SK-N-SH treated with all-trans-retinoic acid at 6 μM for 48 hours (cell line): Measurements from ENCODE around the gene DPYSL3.

Experiments
- ATAC-seq: fragments of 200-7000 bp; cut with Tn5 transposase; 3 replicates; pipeline ENCODE4 v1.9.1; 2020; ENCODE audit warnings: mild to moderate bottlenecking, moderate library complexity
- BACH2 ChIP-seq: fragments of 250-450 bp; sonication (Bioruptor Pico); IDR thresholded peaks from 2 replicates; pipeline ENCODE4 v1.9.0; 2021; ENCODE audit warnings: mild to moderate bottlenecking, borderline replicate concordance
- CSDC2 ChIP-seq: fragments of 250-450 bp; sonication (Bioruptor Pico); IDR thresholded peaks from 2 replicates; pipeline ENCODE4 v1.5.0; 2020; ENCODE audit warnings: mild to moderate bottlenecking, moderate library complexity
- ESRRG ChIP-seq: fragments of 250-450 bp; sonication (Bioruptor Pico); IDR thresholded peaks from 2 replicates; pipeline ENCODE4 v1.6.1; 2021; ENCODE audit warnings: mild to moderate bottlenecking
- GLIS3 ChIP-seq: fragments of 250-450 bp; sonication (Bioruptor Pico); IDR thresholded peaks from 2 replicates; pipeline ENCODE4 v1.5.0; 2020; ENCODE audit warnings: mild to moderate bottlenecking, moderate library complexity
- ISL1 ChIP-seq: fragments of 250-450 bp; sonication (Bioruptor Pico); IDR thresholded peaks from 2 replicates; pipeline ENCODE4 v2.1.2; 2022; ENCODE audit warnings: mild to moderate bottlenecking, moderate library complexity
- OSR1 ChIP-seq: fragments of 250-450 bp; sonication (Bioruptor Pico); IDR thresholded peaks from 2 replicates; pipeline ENCODE4 v1.8.0; 2022; ENCODE audit warnings: moderate library complexity, mild to moderate bottlenecking, inconsistent platforms
- RARB ChIP-seq: fragments of 250-450 bp; sonication (Bioruptor Pico); IDR thresholded peaks from 2 replicates; pipeline ENCODE4 v1.8.0; 2021; ENCODE audit warnings: mild to moderate bottlenecking, moderate library complexity
- TCF4 ChIP-seq: fragments of 250-450 bp; sonication (Bioruptor Pico); IDR thresholded peaks from 2 replicates; pipeline ENCODE4 v1.8.0; 2021; ENCODE audit warnings: mild to moderate bottlenecking, moderate library complexity, borderline replicate concordance
- ZFP3 ChIP-seq: fragments of 250-450 bp; sonication (Bioruptor Pico); IDR thresholded peaks from 2 replicates; pipeline ENCODE4 v1.5.0; 2020; ENCODE audit warnings: mild to moderate bottlenecking, moderate library complexity
- ZFP30 ChIP-seq: fragments of 450-650 bp; formaldehyde crosslinking; IDR thresholded peaks from 2 replicates; pipeline ENCODE4 v1.5.0; 2022; ENCODE audit warnings: mild to moderate bottlenecking, moderate library complexity
- ZNF565 ChIP-seq: fragments of 450-650 bp; formaldehyde crosslinking; conservative IDR thresholded peaks from 2 replicates; pipeline ENCODE4 v1.5.0; 2020; ENCODE audit warnings: low read depth, mild to moderate bottlenecking, moderate library complexity
- ZNF70 ChIP-seq: fragments of 450-650 bp; formaldehyde crosslinking; IDR thresholded peaks from 2 replicates; pipeline ENCODE4 v1.5.0; 2020; ENCODE audit warnings: mild to moderate bottlenecking, moderate library complexity
- ZNF8 ChIP-seq: fragments of 450-650 bp; formaldehyde crosslinking; IDR thresholded peaks from 2 replicates; pipeline ENCODE4 v1.5.0; 2020; ENCODE audit warnings: mild to moderate bottlenecking, moderate library complexity
- TF ChIP-seq, protein P1 (sequence below): fragments of 250-450 bp; sonication (Bioruptor Pico); IDR thresholded peaks from 2 replicates; pipeline ENCODE4 v1.8.0; 2021; ENCODE audit warnings: low read depth, mild to moderate bottlenecking, moderate library complexity, borderline replicate concordance
- TF ChIP-seq, protein P2 (sequence below): fragments of 250-450 bp; sonication (Bioruptor Pico); IDR thresholded peaks from 2 replicates; pipeline ENCODE4 v1.5.1; 2021; ENCODE audit warnings: mild to moderate bottlenecking, moderate library complexity
- TF ChIP-seq, protein P3 (sequence below): fragments of 250-450 bp; sonication (Bioruptor Pico); IDR thresholded peaks from 2 replicates; pipeline ENCODE4 v1.5.1; 2020; ENCODE audit warnings: low read depth, mild to moderate bottlenecking, moderate library complexity
- TF ChIP-seq, protein P4 (sequence below): fragments of 250-450 bp; sonication (Bioruptor Pico); IDR thresholded peaks from 2 replicates; pipeline ENCODE4 v1.5.0; 2020; ENCODE audit warnings: mild to moderate bottlenecking, moderate library complexity

DPYSL3 gene

DNA sequence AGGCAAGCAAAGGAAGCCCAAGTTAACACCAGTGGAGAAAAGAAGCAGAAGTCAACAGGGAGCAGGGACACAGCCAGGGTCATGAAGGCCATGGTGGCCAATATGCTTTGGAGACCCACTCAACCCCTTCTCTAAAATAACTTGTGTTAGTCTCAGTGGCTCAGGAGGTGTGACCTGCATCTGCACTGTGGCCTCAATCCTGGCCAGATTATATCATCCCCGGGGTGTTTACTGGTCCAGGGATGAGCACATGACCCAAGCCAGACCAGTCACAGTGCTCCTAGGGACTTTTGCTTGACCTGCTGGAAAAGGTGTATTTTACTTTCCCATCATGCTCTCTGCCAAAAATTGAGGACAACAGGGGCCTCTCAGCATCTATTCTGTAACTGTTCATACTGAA lies 105.2 kb downstream of the DPYSL3 start:
- TF ChIP-seq TCF4 (CRISPR knock-in tag) (no peak), ISL1 (CRISPR knock-in tag) (no peak), ZFP3 (no peak), ZFP30 (CRISPR knock-in tag) (no peak), ZNF8 (CRISPR knock-in tag) (no peak), ZNF70 (CRISPR knock-in tag) (no peak), ZNF565 (CRISPR knock-in tag) (no peak), OSR1 (CRISPR knock-in tag) (no peak), ESRRG (CRISPR knock-in tag) (no peak), RARB (CRISPR knock-in tag) (no peak)
- TF ChIP-seq, protein P1, sequence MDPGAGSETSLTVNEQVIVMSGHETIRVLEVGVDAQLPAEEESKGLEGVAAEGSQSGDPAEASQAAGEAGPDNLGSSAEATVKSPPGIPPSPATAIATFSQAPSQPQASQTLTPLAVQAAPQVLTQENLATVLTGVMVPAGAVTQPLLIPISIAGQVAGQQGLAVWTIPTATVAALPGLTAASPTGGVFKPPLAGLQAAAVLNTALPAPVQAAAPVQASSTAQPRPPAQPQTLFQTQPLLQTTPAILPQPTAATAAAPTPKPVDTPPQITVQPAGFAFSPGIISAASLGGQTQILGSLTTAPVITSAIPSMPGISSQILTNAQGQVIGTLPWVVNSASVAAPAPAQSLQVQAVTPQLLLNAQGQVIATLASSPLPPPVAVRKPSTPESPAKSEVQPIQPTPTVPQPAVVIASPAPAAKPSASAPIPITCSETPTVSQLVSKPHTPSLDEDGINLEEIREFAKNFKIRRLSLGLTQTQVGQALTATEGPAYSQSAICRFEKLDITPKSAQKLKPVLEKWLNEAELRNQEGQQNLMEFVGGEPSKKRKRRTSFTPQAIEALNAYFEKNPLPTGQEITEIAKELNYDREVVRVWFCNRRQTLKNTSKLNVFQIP (CRISPR knock-in tag), result no peak
- TF ChIP-seq, protein P2, sequence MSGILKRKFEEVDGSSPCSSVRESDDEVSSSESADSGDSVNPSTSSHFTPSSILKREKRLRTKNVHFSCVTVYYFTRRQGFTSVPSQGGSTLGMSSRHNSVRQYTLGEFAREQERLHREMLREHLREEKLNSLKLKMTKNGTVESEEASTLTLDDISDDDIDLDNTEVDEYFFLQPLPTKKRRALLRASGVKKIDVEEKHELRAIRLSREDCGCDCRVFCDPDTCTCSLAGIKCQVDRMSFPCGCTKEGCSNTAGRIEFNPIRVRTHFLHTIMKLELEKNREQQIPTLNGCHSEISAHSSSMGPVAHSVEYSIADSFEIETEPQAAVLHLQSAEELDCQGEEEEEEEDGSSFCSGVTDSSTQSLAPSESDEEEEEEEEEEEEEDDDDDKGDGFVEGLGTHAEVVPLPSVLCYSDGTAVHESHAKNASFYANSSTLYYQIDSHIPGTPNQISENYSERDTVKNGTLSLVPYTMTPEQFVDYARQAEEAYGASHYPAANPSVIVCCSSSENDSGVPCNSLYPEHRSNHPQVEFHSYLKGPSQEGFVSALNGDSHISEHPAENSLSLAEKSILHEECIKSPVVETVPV, result no peak
- TF ChIP-seq, protein P3, sequence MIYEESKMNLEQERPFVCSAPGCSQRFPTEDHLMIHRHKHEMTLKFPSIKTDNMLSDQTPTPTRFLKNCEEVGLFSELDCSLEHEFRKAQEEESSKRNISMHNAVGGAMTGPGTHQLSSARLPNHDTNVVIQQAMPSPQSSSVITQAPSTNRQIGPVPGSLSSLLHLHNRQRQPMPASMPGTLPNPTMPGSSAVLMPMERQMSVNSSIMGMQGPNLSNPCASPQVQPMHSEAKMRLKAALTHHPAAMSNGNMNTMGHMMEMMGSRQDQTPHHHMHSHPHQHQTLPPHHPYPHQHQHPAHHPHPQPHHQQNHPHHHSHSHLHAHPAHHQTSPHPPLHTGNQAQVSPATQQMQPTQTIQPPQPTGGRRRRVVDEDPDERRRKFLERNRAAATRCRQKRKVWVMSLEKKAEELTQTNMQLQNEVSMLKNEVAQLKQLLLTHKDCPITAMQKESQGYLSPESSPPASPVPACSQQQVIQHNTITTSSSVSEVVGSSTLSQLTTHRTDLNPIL (CRISPR knock-in tag), result no peak
- TF ChIP-seq, protein P4, sequence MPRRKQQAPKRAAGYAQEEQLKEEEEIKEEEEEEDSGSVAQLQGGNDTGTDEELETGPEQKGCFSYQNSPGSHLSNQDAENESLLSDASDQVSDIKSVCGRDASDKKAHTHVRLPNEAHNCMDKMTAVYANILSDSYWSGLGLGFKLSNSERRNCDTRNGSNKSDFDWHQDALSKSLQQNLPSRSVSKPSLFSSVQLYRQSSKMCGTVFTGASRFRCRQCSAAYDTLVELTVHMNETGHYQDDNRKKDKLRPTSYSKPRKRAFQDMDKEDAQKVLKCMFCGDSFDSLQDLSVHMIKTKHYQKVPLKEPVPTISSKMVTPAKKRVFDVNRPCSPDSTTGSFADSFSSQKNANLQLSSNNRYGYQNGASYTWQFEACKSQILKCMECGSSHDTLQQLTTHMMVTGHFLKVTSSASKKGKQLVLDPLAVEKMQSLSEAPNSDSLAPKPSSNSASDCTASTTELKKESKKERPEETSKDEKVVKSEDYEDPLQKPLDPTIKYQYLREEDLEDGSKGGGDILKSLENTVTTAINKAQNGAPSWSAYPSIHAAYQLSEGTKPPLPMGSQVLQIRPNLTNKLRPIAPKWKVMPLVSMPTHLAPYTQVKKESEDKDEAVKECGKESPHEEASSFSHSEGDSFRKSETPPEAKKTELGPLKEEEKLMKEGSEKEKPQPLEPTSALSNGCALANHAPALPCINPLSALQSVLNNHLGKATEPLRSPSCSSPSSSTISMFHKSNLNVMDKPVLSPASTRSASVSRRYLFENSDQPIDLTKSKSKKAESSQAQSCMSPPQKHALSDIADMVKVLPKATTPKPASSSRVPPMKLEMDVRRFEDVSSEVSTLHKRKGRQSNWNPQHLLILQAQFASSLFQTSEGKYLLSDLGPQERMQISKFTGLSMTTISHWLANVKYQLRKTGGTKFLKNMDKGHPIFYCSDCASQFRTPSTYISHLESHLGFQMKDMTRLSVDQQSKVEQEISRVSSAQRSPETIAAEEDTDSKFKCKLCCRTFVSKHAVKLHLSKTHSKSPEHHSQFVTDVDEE, result no peak
- peak; percentile 6; the same call in 2 of the 3 replicates for ATAC-seq

DNA sequence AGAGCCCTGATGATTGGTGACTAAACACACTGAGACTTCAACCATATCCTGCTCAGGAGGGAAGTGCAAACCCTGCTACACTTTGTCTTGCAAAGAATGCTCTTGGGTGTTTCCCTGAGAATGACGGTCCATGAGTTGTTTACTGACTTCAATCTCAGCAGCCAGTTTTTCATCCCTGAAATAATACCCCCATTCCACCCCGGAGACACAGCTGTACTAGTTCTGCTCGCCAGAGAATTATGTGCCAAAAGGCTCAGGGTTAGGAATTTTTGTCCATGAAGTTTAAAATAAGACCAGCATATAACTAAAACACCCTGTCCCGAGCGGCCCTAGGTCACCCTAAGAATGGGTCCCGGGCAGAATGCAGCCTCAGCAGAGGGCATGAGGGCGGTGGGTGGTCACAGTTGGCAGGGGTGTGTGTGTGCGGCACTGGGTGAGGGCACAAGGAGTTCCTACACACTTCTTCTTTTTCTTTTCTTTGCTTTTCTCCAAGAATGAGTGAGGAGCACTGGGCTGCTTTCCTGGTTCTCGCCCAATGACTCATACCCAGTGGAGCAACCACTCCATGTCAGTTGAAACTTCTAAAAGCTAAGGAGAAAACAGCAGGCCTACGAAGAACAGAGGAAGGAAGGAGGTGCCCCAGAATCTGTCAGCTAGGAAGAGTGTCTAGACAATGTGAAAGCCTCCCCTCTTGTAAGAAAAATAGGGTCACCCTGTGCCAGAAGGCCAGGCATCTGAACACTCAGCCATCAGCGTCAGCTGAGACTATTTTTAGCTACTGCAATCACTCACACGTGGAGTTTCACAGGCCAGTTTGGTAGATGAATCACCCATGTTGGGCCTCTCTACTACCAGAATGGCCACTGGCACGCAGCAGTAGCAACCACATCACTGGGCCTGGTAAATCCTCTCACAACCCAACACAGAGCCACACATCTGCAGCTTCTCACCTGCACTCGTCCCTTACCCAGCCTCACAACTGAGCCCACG lies 105.9 kb downstream of the DPYSL3 start:
- TF ChIP-seq RARB (CRISPR knock-in tag) (0 out of 2 replicates have a peak, but pooled peaks have one; percentile 2), ZFP3 (peak; percentile 71), OSR1 (CRISPR knock-in tag) (0 out of 2 replicates have a peak, but pooled peaks have one; percentile 64), ISL1 (CRISPR knock-in tag) (0 out of 2 replicates have a peak, but pooled peaks have one; percentile 47)
- TF ChIP-seq, protein P3 (CRISPR knock-in tag), result no peak
- TF ChIP-seq, protein P1 (CRISPR knock-in tag), result no peak
- peak; percentile 90 for ATAC-seq

DNA sequence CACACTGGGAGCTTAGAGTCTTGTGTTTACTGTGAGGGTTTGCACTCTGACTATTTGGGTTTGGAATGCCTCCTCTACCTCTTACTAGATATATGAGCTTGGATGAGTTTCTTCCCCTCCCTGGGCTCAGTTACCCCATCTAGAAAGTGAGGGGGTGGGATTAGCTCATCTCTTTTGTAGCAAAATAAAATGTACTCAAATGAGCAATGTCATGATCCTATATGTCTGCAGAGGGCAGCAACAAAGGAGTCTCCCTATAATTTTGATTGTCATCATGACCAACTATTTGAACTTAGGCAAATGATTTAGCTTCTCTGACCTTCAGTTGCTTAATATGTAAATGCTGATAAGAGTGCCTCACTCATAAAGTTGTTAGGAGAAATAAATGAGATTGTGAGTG lies 109.0 kb downstream of the DPYSL3 start:
- no peak for ATAC-seq
- TF ChIP-seq GLIS3 (CRISPR knock-in tag), result no peak
- TF ChIP-seq OSR1 (CRISPR knock-in tag), result no peak
- TF ChIP-seq CSDC2 (CRISPR knock-in tag), result no peak
- TF ChIP-seq, protein P3 (CRISPR knock-in tag), result no peak
- TF ChIP-seq ESRRG (CRISPR knock-in tag), result no peak
- TF ChIP-seq BACH2, result no peak
